Measurements from ENCODE around the gene LRRC43. TPM values are rescaled to one million over a fixed set of nuclear protein-coding genes. Genes with fewer than 3 reads are reported as not detected.

Gene LRRC43
- total and polyA plus RNA-seq, 2 donors (not counting 1 experiment from before 2014, with no cell fraction given) = 0.61 to 3.6 TPM

- Histone ChIP-seq H3K36me3 (ENCODE audit: control insufficient read depth, insufficient read depth, low read length) (peaks cover 21% of the 10 kb centered on the region), H3K4me2 (ENCODE audit: extremely low read depth, insufficient read depth, low read length) (no peak overlapping the region), H4K20me1 (ENCODE audit: control insufficient read depth, extremely low read depth, insufficient read depth, low read length) (no peaks in the 10 kb centered on the region), H2AFZ (ENCODE audit: low read length) (no peak overlapping the region), H3K9ac (ENCODE audit: insufficient read depth, low read length) (no peak overlapping the region), H3K79me2 (ENCODE audit: control insufficient read depth, insufficient read depth, low read length) (no peaks in the 10 kb centered on the region), H3K27ac (ENCODE audit: insufficient read depth, low read length) (no peak overlapping the region), H3K9me3 (ENCODE audit: control insufficient read depth, insufficient read depth, low read depth, low read length) (no peaks in the 10 kb centered on the region), H3K4me1 (ENCODE audit: control insufficient read depth, extremely low read depth, insufficient read depth, low read length) (no peaks in the 10 kb centered on the region), H3K27me3 (ENCODE audit: control insufficient read depth, insufficient read depth, low read length) (no peaks in the 10 kb centered on the region), H3K4me3 (replicated peaks in 1 of 4; ENCODE audit: control extremely low read depth in 1 of 4, insufficient read depth in 1 of 4, low read depth in 3 of 4, low read length in 4 of 4) (no peak overlapping the region)
- DNase-seq (ENCODE audit: low read depth in 2 of 2) = no peak
- TF ChIP-seq CTCF (conservative IDR thresholded peaks at IDR 0.05 in 1 of 2, IDR thresholded peaks at IDR 0.05 in 1 of 2; ENCODE audit: low read depth in 1 of 2, low read length in 2 of 2) (no peak), EZH2 (IDR thresholded peaks at IDR 0.05; ENCODE audit: low read length, missing control alignments) (no peak)
Measured at GRCh38 chr12:122138616-122139015, 44.3 kb upstream of the LRRC43 start.

GRCh38 chr12:122139266-122139665 is 43.7 kb upstream of the LRRC43 start:
- Histone ChIP-seq H4K20me1 (ENCODE audit: control insufficient read depth, extremely low read depth, insufficient read depth, low read length) (no peaks in the 10 kb centered on the region), H3K9ac (ENCODE audit: insufficient read depth, low read length) (no peak overlapping the region), H3K9me3 (ENCODE audit: control insufficient read depth, insufficient read depth, low read depth, low read length) (no peaks in the 10 kb centered on the region), H2AFZ (ENCODE audit: low read length) (no peak overlapping the region), H3K27me3 (ENCODE audit: control insufficient read depth, insufficient read depth, low read length) (no peaks in the 10 kb centered on the region), H3K4me3 (replicated peaks in 1 of 4; ENCODE audit: control extremely low read depth in 1 of 4, insufficient read depth in 1 of 4, low read depth in 3 of 4, low read length in 4 of 4) (no peak overlapping the region), H3K36me3 (ENCODE audit: control insufficient read depth, insufficient read depth, low read length) (peaks cover 19% of the 10 kb centered on the region), H3K4me1 (ENCODE audit: control insufficient read depth, extremely low read depth, insufficient read depth, low read length) (no peaks in the 10 kb centered on the region), H3K27ac (ENCODE audit: insufficient read depth, low read length) (no peak overlapping the region), H3K79me2 (ENCODE audit: control insufficient read depth, insufficient read depth, low read length) (no peaks in the 10 kb centered on the region), H3K4me2 (ENCODE audit: extremely low read depth, insufficient read depth, low read length) (no peak overlapping the region)
- no peak for DNase-seq (ENCODE audit: low read depth in 2 of 2)
- TF ChIP-seq CTCF (conservative IDR thresholded peaks at IDR 0.05 in 1 of 2, IDR thresholded peaks at IDR 0.05 in 1 of 2; ENCODE audit: low read depth in 1 of 2, low read length in 2 of 2) (no peak), EZH2 (IDR thresholded peaks at IDR 0.05; ENCODE audit: low read length, missing control alignments) (no peak)

GRCh38 chr12:122139941-122140340 is 43.0 kb upstream of the LRRC43 start:
- no peaks in the 10 kb centered on the region for H3K27me3 ChIP-seq (ENCODE audit: control insufficient read depth, insufficient read depth, low read length)
- H3K4me2 ChIP-seq (ENCODE audit: extremely low read depth, insufficient read depth, low read length) = no peak overlapping the region
- no peaks in the 10 kb centered on the region for H4K20me1 ChIP-seq (ENCODE audit: control insufficient read depth, extremely low read depth, insufficient read depth, low read length)
- H3K4me3 ChIP-seq (replicated peaks in 1 of 4; ENCODE audit: control extremely low read depth in 1 of 4, insufficient read depth in 1 of 4, low read depth in 3 of 4, low read length in 4 of 4) = no peak overlapping the region
- no peaks in the 10 kb centered on the region for H3K4me1 ChIP-seq (ENCODE audit: control insufficient read depth, extremely low read depth, insufficient read depth, low read length)
- no peaks in the 10 kb centered on the region for H3K79me2 ChIP-seq (ENCODE audit: control insufficient read depth, insufficient read depth, low read length)
- no peak overlapping the region for H3K27ac ChIP-seq (ENCODE audit: insufficient read depth, low read length)
- no peaks in the 10 kb centered on the region for H3K9me3 ChIP-seq (ENCODE audit: control insufficient read depth, insufficient read depth, low read depth, low read length)
- TF ChIP-seq CTCF (conservative IDR thresholded peaks at IDR 0.05 in 1 of 2, IDR thresholded peaks at IDR 0.05 in 1 of 2; ENCODE audit: low read depth in 1 of 2, low read length in 2 of 2) (no peak), EZH2 (IDR thresholded peaks at IDR 0.05; ENCODE audit: low read length, missing control alignments) (no peak)
- peaks cover 18% of the 10 kb centered on the region for H3K36me3 ChIP-seq (ENCODE audit: control insufficient read depth, insufficient read depth, low read length)
- no peak for DNase-seq (ENCODE audit: low read depth in 2 of 2)
- H2AFZ ChIP-seq (ENCODE audit: low read length) = no peak overlapping the region
- no peak overlapping the region for H3K9ac ChIP-seq (ENCODE audit: insufficient read depth, low read length)
